Smooth muscle cell of the coronary artery (primary cell): Measurements from ENCODE around the gene FSTL1. TPM values are rescaled to one million over a fixed set of nuclear protein-coding genes. Genes with fewer than 3 reads are reported as not detected.

Experiments used
- total RNA-seq: library from RNA; depleted of rRNA; stranded (reverse); fragments of >200 nt; gene quantifications from 2 replicates; pipeline ENCODE4 v1.2.3, GENCODE V29; 2014; ENCODE audit warnings: low replicate concordance

Gene FSTL1
- 822 and 852 TPM in 2 replicates for total RNA-seq

GRCh38 chr3:120450600-120451271 is at the start of gene FSTL1:
FSTL1 (minus strand) TSS chr3:120450992; CDS start chr3:120450746, 246 bp downstream.

GRCh38 chr3:120348991-120349854 is 101.6 kb downstream of the FSTL1 start, which contains the start of gene LRRC58:
LRRC58 (minus strand) TSS chr3:120349354; CDS start chr3:120349243, 111 bp downstream.

Other genes with a start within 250 kb of the FSTL1 start
- gene GPR156, start 165.8 kb downstream of the FSTL1 start, total RNA-seq, result 0.23 TPM in 2 replicates
- gene LRRC58, start 101.6 kb downstream of the FSTL1 start, total RNA-seq, result 9.5 and 12.6 TPM in 2 replicates
- gene NDUFB4, start 145.3 kb upstream of the FSTL1 start, total RNA-seq, result 15.3 and 44.0 TPM in 2 replicates
- 0.12 and 0.23 TPM in 2 replicates for gene HGD, start 231.2 kb upstream of the FSTL1 start, total RNA-seq